ENCODE measurements around the gene KIAA1755.

KIAA1755 gene

GRCh38 chr20:38221119-38221589 is 39.4 kb downstream of the KIAA1755 start:
- peak overlapping the region; percentile 49 for H2BK5ac ChIP-seq (ENCODE audit: low read depth, low read length, poor library complexity)
- no peak overlapping the region for H3K4ac ChIP-seq (ENCODE audit: low read depth, low read length)
- peaks cover 5% of the 10 kb centered on the region for H3K79me2 ChIP-seq (ENCODE audit: control insufficient read depth, insufficient read depth, low read length, poor library complexity)
- H4K12ac ChIP-seq (ENCODE audit: low read depth, low read length), result no peak overlapping the region
- H3K27me3 ChIP-seq (ENCODE audit: insufficient read depth, low read length), result no peaks in the 10 kb centered on the region
- H3K36me3 ChIP-seq (ENCODE audit: control insufficient read depth in 1 of 2, insufficient read depth in 2 of 2, low read length in 2 of 2), result no peaks in the 10 kb centered on the region
- peak; percentile 61 to 87 for DNase-seq
- H3K4me1 ChIP-seq (ENCODE audit: control insufficient read depth in 1 of 2, insufficient read depth in 2 of 2, low read length in 2 of 2), result peaks cover 16 to 27% of the 10 kb centered on the region in 2 experiments
- peak overlapping the region; percentile 34 for H3K18ac ChIP-seq (ENCODE audit: low read length)
- no peak overlapping the region for H3K14ac ChIP-seq (ENCODE audit: low read length)
- H4K91ac ChIP-seq (ENCODE audit: low read depth, low read length), result peak overlapping the region; percentile 81
- no CpG with 5 or more reads among the region's 11 CpGs for WGBS (ENCODE audit: extremely low coverage, insufficient coverage, insufficient read length)
- no peaks in the 10 kb centered on the region for H3K9me3 ChIP-seq (ENCODE audit: insufficient read depth, low read depth, low read length)
- no peak overlapping the region for H3K4me3 ChIP-seq (ENCODE audit: low read depth, low read length)
- H3K4me2 ChIP-seq (ENCODE audit: low read length), result peak overlapping the region; percentile 22
- no peak overlapping the region for H2AK5ac ChIP-seq (ENCODE audit: low read length)
- H2BK12ac ChIP-seq (ENCODE audit: low read length), result peak overlapping the region; percentile 82
- H3K79me1 ChIP-seq (ENCODE audit: low read length), result peaks cover 29% of the 10 kb centered on the region
- H2AFZ ChIP-seq (ENCODE audit: insufficient read depth, low read length, poor library complexity), result no peak overlapping the region
- no peak overlapping the region for H3K9ac ChIP-seq (ENCODE audit: low read length)
- H3K23ac ChIP-seq (ENCODE audit: low read length), result no peak overlapping the region
- peak overlapping the region; percentile 50 for H2BK120ac ChIP-seq (ENCODE audit: insufficient read depth, low read length, poor library complexity)
- H3K27ac ChIP-seq (ENCODE audit: low read depth, low read length), result no peak overlapping the region
- peak overlapping the region; percentile 25 for H4K8ac ChIP-seq (ENCODE audit: low read depth, low read length)

GRCh38 chr20:38220587-38221118 is 39.9 kb downstream of the KIAA1755 start:
- Histone ChIP-seq H4K12ac (ENCODE audit: low read depth, low read length) (no peak overlapping the region), H3K36me3 (ENCODE audit: control insufficient read depth in 1 of 2, insufficient read depth in 2 of 2, low read length in 2 of 2) (no peaks in the 10 kb centered on the region), H2BK12ac (ENCODE audit: low read length) (peak overlapping the region; percentile 82), H3K9me3 (ENCODE audit: insufficient read depth, low read depth, low read length) (no peaks in the 10 kb centered on the region), H2AFZ (ENCODE audit: insufficient read depth, low read length, poor library complexity) (no peak overlapping the region), H3K79me1 (ENCODE audit: low read length) (peaks cover 30% of the 10 kb centered on the region), H2BK120ac (ENCODE audit: insufficient read depth, low read length, poor library complexity) (peak overlapping the region; percentile 50), H3K4ac (ENCODE audit: low read depth, low read length) (peak overlapping the region; percentile 47), H4K8ac (ENCODE audit: low read depth, low read length) (peak overlapping the region; percentile 34), H3K4me3 (ENCODE audit: low read depth, low read length) (no peak overlapping the region), H3K23ac (ENCODE audit: low read length) (no peak overlapping the region), H4K91ac (ENCODE audit: low read depth, low read length) (peak overlapping the region; percentile 81), H3K27ac (ENCODE audit: low read depth, low read length) (no peak overlapping the region), H3K14ac (ENCODE audit: low read length) (peak overlapping the region; percentile 51), H3K18ac (ENCODE audit: low read length) (peak overlapping the region; percentile 43), H2BK5ac (ENCODE audit: low read depth, low read length, poor library complexity) (peak overlapping the region; percentile 49), H3K27me3 (ENCODE audit: insufficient read depth, low read length) (no peaks in the 10 kb centered on the region), H3K4me1 (ENCODE audit: control insufficient read depth in 1 of 2, insufficient read depth in 2 of 2, low read length in 2 of 2) (peaks cover 16 to 27% of the 10 kb centered on the region in 2 experiments), H3K79me2 (ENCODE audit: control insufficient read depth, insufficient read depth, low read length, poor library complexity) (peaks cover 5% of the 10 kb centered on the region), H3K4me2 (ENCODE audit: low read length) (peak overlapping the region; percentile 22), H2AK5ac (ENCODE audit: low read length) (no peak overlapping the region), H3K9ac (ENCODE audit: low read length) (no peak overlapping the region)
- DNase-seq, result no peak
- no CpG with 5 or more reads among the region's 11 CpGs for WGBS (ENCODE audit: extremely low coverage, insufficient coverage, insufficient read length)

- peak overlapping the region; percentile 4 for H2AFZ ChIP-seq (ENCODE audit: insufficient read depth, low read length, poor library complexity)
- WGBS (ENCODE audit: extremely low coverage, insufficient coverage, insufficient read length), result no CpG with 5 or more reads among the region's 19 CpGs
- H3K23ac ChIP-seq (ENCODE audit: low read length), result no peak overlapping the region
- H3K18ac ChIP-seq (ENCODE audit: low read length), result peak overlapping the region; percentile 4
- no peak overlapping the region for H4K12ac ChIP-seq (ENCODE audit: low read depth, low read length)
- H3K79me1 ChIP-seq (ENCODE audit: low read length), result peaks cover 30% of the 10 kb centered on the region
- peak overlapping the region; percentile 1 for H3K4ac ChIP-seq (ENCODE audit: low read depth, low read length)
- peak overlapping the region; percentile 4 for H2AK5ac ChIP-seq (ENCODE audit: low read length)
- H3K27ac ChIP-seq (ENCODE audit: low read depth, low read length), result no peak overlapping the region
- H4K8ac ChIP-seq (ENCODE audit: low read depth, low read length), result peak overlapping the region; percentile 11
- peak overlapping the region; percentile 65 for H2BK5ac ChIP-seq (ENCODE audit: low read depth, low read length, poor library complexity)
- no peak overlapping the region for H3K4me2 ChIP-seq (ENCODE audit: low read length)
- H3K4me3 ChIP-seq (ENCODE audit: low read depth, low read length), result no peak overlapping the region
- H3K79me2 ChIP-seq (ENCODE audit: control insufficient read depth, insufficient read depth, low read length, poor library complexity), result peaks cover 5% of the 10 kb centered on the region
- H3K4me1 ChIP-seq (ENCODE audit: control insufficient read depth in 1 of 2, insufficient read depth in 2 of 2, low read length in 2 of 2), result peaks cover 16 to 27% of the 10 kb centered on the region in 2 experiments
- H3K27me3 ChIP-seq (ENCODE audit: insufficient read depth, low read length), result no peaks in the 10 kb centered on the region
- peak overlapping the region; percentile 81 for H4K91ac ChIP-seq (ENCODE audit: low read depth, low read length)
- peak overlapping the region; percentile 10 for H3K14ac ChIP-seq (ENCODE audit: low read length)
- H3K36me3 ChIP-seq (ENCODE audit: control insufficient read depth in 1 of 2, insufficient read depth in 2 of 2, low read length in 2 of 2), result no peaks in the 10 kb centered on the region
- H3K9me3 ChIP-seq (ENCODE audit: insufficient read depth, low read depth, low read length), result no peaks in the 10 kb centered on the region
- peak overlapping the region; percentile 59 for H2BK120ac ChIP-seq (ENCODE audit: insufficient read depth, low read length, poor library complexity)
- H3K9ac ChIP-seq (ENCODE audit: low read length), result no peak overlapping the region
- H2BK12ac ChIP-seq (ENCODE audit: low read length), result peak overlapping the region; percentile 42
- no peak for DNase-seq
These were observed 41.3 kb downstream of the KIAA1755 start for GRCh38 chr20:38219006-38219950.

- Histone ChIP-seq H3K14ac (ENCODE audit: low read length) (peak overlapping the region; percentile 35), H2BK5ac (ENCODE audit: low read depth, low read length, poor library complexity) (peak overlapping the region; percentile 23), H3K4me1 (ENCODE audit: control insufficient read depth in 1 of 2, insufficient read depth in 2 of 2, low read length in 2 of 2) (peaks cover 16 to 27% of the 10 kb centered on the region in 2 experiments), H3K27me3 (ENCODE audit: insufficient read depth, low read length) (no peaks in the 10 kb centered on the region), H3K36me3 (ENCODE audit: control insufficient read depth in 1 of 2, insufficient read depth in 2 of 2, low read length in 2 of 2) (no peaks in the 10 kb centered on the region), H3K27ac (ENCODE audit: low read depth, low read length) (peak overlapping the region; percentile 91), H2AFZ (ENCODE audit: insufficient read depth, low read length, poor library complexity) (no peak overlapping the region), H2BK12ac (ENCODE audit: low read length) (peak overlapping the region; percentile 75), H2BK120ac (ENCODE audit: insufficient read depth, low read length, poor library complexity) (peak overlapping the region; percentile 75), H3K4me2 (ENCODE audit: low read length) (no peak overlapping the region), H3K9me3 (ENCODE audit: insufficient read depth, low read depth, low read length) (no peaks in the 10 kb centered on the region), H3K23ac (ENCODE audit: low read length) (no peak overlapping the region), H4K12ac (ENCODE audit: low read depth, low read length) (no peak overlapping the region), H3K79me2 (ENCODE audit: control insufficient read depth, insufficient read depth, low read length, poor library complexity) (peaks cover 5% of the 10 kb centered on the region), H3K79me1 (ENCODE audit: low read length) (peaks cover 30% of the 10 kb centered on the region), H2AK5ac (ENCODE audit: low read length) (peak overlapping the region; percentile 63), H3K4ac (ENCODE audit: low read depth, low read length) (no peak overlapping the region), H3K4me3 (ENCODE audit: low read depth, low read length) (no peak overlapping the region), H3K9ac (ENCODE audit: low read length) (no peak overlapping the region), H4K91ac (ENCODE audit: low read depth, low read length) (peak overlapping the region; percentile 72), H3K18ac (ENCODE audit: low read length) (peak overlapping the region; percentile 4), H4K8ac (ENCODE audit: low read depth, low read length) (peak overlapping the region; percentile 47)
- no CpG with 5 or more reads among the region's 7 CpGs for WGBS (ENCODE audit: extremely low coverage, insufficient coverage, insufficient read length)
- DNase-seq, result no peak
These were observed 42.0 kb downstream of the KIAA1755 start for GRCh38 chr20:38218566-38218885.
